Breast epithelium (tissue), 4 donors: ENCODE results near the gene CATSPERB. TPM values are rescaled to one million over a fixed set of nuclear protein-coding genes. Genes with fewer than 3 reads are reported as not detected.
A peak's percentile ranks its signal among the peaks of the same experiment; 100 is the strongest.
"Not testable (repeated sequence)": the region's sequence is repeated elsewhere in the genome, so short reads cannot be mapped to it uniquely, and the experiment has no call there.

Experiments used
- DNase-seq, 2 donors: peaks; one replicate each; pipeline ENCODE4 v3.0.0-alpha.2; 2019; ENCODE audit warnings: low spot score in 2 of 2
- H3K27ac ChIP-seq, 2 donors: fragments of 200-600 bp; sonication (generic) in 1 of 2; one replicate each; pipeline ENCODE4 v1.5.1; 2016 to 2019; ENCODE audit warnings: mild to moderate bottlenecking in 1 of 2
- H3K27me3 ChIP-seq, 2 donors: fragments of 200-600 bp; sonication (generic) in 1 of 2; one replicate each; pipeline versions ENCODE4 v1.5.1 to v1.6.0; 2017 to 2019; ENCODE audit warnings: control low read depth in 1 of 2, mild to moderate bottlenecking in 1 of 2
- H3K36me3 ChIP-seq: fragments of 200-600 bp; one replicate; pipeline ENCODE4 v1.5.1; 2019
- H3K4me1 ChIP-seq, 2 donors: fragments of 200-600 bp; sonication (generic); one replicate each; pipeline ENCODE4 v1.5.1; 2016 to 2019; ENCODE audit warnings: control low read depth in 1 of 2
- H3K4me3 ChIP-seq, 3 donors: fragments of 200-600 bp; sonication (generic); 1 replicate in 2 of 3; 2 replicates in 1 of 3; pipeline ENCODE4 v1.5.1; 2016 to 2019; ENCODE audit warnings: mild to moderate bottlenecking in 3 of 3, moderate library complexity in 2 of 3
- H3K9me3 ChIP-seq, 2 donors: fragments of 200-600 bp; sonication (generic) in 1 of 2; one replicate each; pipeline ENCODE4 v1.5.1; 2016 to 2019; ENCODE audit warnings: control low read depth in 1 of 2
- POLR2A ChIP-seq: fragments of 450-650 bp; IDR thresholded peaks from one replicate; pipeline ENCODE4 v1.6.1; 2016; ENCODE audit warnings: antibody characterized with exemption, mild to moderate bottlenecking, moderate library complexity
- POLR2AphosphoS5 ChIP-seq, 3 donors: sonication (generic); formaldehyde crosslinking; IDR thresholded peaks; one replicate each; pipeline ENCODE4 v1.6.1; 2017; ENCODE audit warnings: antibody characterized with exemption in 3 of 3
- intact Hi-C: fragments of 100-400 bp; cut with DNase I; formaldehyde crosslinking; loops from one replicate; pipeline ENCODE4 v1.15.1; 2023; ENCODE audit warnings: low total_unique reads
- total RNA-seq, 3 donors: library from RNA; depleted of rRNA; stranded (reverse); fragments of >200 nt; gene quantifications; one replicate each; pipeline ENCODE4 v1.1.0, GENCODE V29; 2016
- TF ChIP-seq, protein P1 (sequence below), 3 donors: fragments of 450-650 bp; IDR thresholded peaks; one replicate each; pipeline ENCODE4 v1.5.1; 2016 to 2017; ENCODE audit warnings: antibody characterized with exemption in 3 of 3, mild to moderate bottlenecking in 3 of 3, moderate library complexity in 3 of 3

CATSPERB gene
- total RNA-seq, 3 donors from 2014 or later: 2.4 to 18.7 (median 16.1) TPM

DNA sequence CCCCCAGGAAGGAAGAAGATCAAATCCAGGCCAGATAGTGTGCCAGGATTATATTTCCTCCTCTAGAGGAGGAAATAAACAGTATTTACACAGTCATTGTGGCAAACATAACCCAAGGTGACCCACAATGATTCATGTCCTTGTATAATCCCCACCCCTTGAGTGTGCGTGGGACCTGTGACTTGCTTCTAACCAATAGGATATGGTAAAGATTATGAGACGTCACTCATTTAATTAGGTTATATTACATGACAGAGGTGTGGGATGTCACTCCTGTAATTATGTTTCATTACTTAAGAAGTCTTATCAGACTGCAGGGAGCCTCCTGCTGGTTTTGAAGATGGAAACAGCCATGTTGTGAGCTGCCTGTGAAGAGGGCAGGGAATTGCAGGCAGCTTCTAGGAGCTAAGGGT lies 12.2 kb upstream of the CATSPERB start:
- H3K36me3 ChIP-seq: no peaks in the 10 kb centered on the region
- TF ChIP-seq POLR2AphosphoS5 (IDR thresholded peaks at IDR 0.05) (no peak), POLR2A (no peak)
- TF ChIP-seq, protein P1, sequence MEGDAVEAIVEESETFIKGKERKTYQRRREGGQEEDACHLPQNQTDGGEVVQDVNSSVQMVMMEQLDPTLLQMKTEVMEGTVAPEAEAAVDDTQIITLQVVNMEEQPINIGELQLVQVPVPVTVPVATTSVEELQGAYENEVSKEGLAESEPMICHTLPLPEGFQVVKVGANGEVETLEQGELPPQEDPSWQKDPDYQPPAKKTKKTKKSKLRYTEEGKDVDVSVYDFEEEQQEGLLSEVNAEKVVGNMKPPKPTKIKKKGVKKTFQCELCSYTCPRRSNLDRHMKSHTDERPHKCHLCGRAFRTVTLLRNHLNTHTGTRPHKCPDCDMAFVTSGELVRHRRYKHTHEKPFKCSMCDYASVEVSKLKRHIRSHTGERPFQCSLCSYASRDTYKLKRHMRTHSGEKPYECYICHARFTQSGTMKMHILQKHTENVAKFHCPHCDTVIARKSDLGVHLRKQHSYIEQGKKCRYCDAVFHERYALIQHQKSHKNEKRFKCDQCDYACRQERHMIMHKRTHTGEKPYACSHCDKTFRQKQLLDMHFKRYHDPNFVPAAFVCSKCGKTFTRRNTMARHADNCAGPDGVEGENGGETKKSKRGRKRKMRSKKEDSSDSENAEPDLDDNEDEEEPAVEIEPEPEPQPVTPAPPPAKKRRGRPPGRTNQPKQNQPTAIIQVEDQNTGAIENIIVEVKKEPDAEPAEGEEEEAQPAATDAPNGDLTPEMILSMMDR (IDR thresholded peaks at IDR 0.05): no peak
- H3K4me1 ChIP-seq: peaks cover 0 to 6% of the 10 kb centered on the region in 2 donors
- no peaks in the 10 kb centered on the region for H3K27me3 ChIP-seq
- DNase-seq: no peak
- H3K9me3 ChIP-seq: no peaks in the 10 kb centered on the region
- peak overlapping the region in 1 of 2 donors; percentile 15 for H3K27ac ChIP-seq
- intact Hi-C loops: no loop called here
- H3K4me3 ChIP-seq: no peak overlapping the region

GRCh38 chr14:91743305-91743653 lies 11.4 kb upstream of the CATSPERB start:
- no peak overlapping the region for H3K4me3 ChIP-seq
- H3K4me1 ChIP-seq: peaks cover 0 to 6% of the 10 kb centered on the region in 2 donors
- TF ChIP-seq POLR2AphosphoS5 (IDR thresholded peaks at IDR 0.05): no peak
- TF ChIP-seq POLR2A: no peak
- TF ChIP-seq, protein P1 (IDR thresholded peaks at IDR 0.05): no peak
- no peaks in the 10 kb centered on the region for H3K9me3 ChIP-seq
- H3K27ac ChIP-seq: no peak overlapping the region
- no peak for DNase-seq
- intact Hi-C loops: no loop called here
- no peaks in the 10 kb centered on the region for H3K36me3 ChIP-seq
- no peaks in the 10 kb centered on the region for H3K27me3 ChIP-seq

DNA sequence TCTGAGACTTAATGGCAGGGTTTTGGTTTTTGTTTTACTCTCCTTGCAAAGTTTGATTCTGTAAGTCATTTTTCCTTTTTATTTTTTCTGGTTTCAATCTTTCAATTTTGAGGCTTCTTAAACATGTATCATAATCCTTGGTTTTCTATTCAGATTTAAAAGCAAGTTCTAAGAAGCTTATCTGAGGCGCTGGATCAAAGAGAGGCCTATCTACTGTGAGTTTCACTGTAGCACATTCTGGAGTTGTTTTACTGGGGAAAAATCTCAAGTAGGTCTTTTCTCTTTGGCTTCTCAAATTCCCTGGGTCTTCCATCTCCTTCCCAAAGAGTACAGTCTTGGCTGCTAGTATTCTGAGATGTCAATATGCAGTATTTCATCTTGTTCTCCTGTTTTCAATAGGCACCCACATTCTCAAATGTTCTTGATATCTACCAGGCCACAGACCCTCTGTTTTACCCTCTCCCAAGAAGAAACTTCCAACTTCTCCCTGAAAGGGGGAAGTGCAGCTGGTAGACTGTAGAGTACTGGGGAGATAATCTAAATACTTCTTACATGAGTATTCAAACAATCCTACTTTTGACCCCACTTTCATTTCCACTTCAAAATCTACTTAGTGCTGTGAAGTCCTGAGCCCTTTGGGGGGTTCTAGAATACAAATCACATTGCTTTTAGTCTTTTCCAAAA lies 10.9 kb upstream of the CATSPERB start:
- H3K9me3 ChIP-seq: no peaks in the 10 kb centered on the region
- intact Hi-C loops: no loop called here
- H3K4me3 ChIP-seq: no peak overlapping the region
- H3K27me3 ChIP-seq: no peaks in the 10 kb centered on the region
- no peak overlapping the region for H3K27ac ChIP-seq
- no peaks in the 10 kb centered on the region for H3K36me3 ChIP-seq
- no peak for DNase-seq
- peaks cover 0 to 6% of the 10 kb centered on the region in 2 donors for H3K4me1 ChIP-seq
- TF ChIP-seq POLR2A: no peak
- no peak for TF ChIP-seq POLR2AphosphoS5 (IDR thresholded peaks at IDR 0.05)
- TF ChIP-seq, protein P1 (IDR thresholded peaks at IDR 0.05): no peak

- H3K4me3 ChIP-seq, H3K4me1 ChIP-seq, DNase-seq, H3K9me3 ChIP-seq, H3K36me3 ChIP-seq, intact Hi-C loops, H3K27me3 ChIP-seq, H3K27ac ChIP-seq: not testable (repeated sequence)
Observed at GRCh38 chr14:91739867-91740266, 8.0 kb upstream of the CATSPERB start.

DNA sequence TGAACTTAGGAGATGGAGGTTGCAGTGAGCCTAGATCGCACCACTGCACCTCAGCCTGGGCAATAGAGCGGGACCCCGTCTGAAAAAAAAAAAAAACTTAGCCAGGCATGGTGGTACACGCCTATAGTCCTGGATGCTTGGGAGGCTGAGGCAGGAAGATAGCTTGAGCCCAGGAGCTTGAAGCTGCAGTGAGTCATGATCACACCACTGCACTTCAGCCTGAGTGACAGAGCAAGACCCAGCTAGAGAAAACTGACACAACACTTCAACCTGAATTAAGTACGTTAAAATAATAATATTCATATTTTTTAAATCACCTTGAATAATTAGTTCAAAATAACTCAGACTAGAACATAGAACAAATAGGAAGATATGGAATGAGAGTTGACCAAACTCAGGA lies 5.7 kb upstream of the CATSPERB start:
- DNase-seq: no peak
- TF ChIP-seq, protein P1 (IDR thresholded peaks at IDR 0.05): no peak
- no peak for TF ChIP-seq POLR2AphosphoS5 (IDR thresholded peaks at IDR 0.05)
- Histone ChIP-seq H3K4me1 (no peaks in the 10 kb centered on the region), H3K27me3 (no peaks in the 10 kb centered on the region), H3K36me3 (no peaks in the 10 kb centered on the region), H3K27ac (no peak overlapping the region), H3K4me3 (no peak overlapping the region), H3K9me3 (no peaks in the 10 kb centered on the region)
- intact Hi-C loops: no loop called here
